HG03378 (cell line): ENCODE results near the gene H2BK1.
A peak's percentile ranks its signal among the peaks of the same experiment; 100 is the strongest.

Experiments
- ATAC-seq: cut with Tn5 transposase; IDR thresholded peaks from one replicate; pipeline ENCODE4 v1.9.1; 2021; ENCODE audit warnings: mild to moderate bottlenecking, moderate library complexity; ENCODE audit not compliant: unreplicated experiment

The H2BK1 gene

DNA sequence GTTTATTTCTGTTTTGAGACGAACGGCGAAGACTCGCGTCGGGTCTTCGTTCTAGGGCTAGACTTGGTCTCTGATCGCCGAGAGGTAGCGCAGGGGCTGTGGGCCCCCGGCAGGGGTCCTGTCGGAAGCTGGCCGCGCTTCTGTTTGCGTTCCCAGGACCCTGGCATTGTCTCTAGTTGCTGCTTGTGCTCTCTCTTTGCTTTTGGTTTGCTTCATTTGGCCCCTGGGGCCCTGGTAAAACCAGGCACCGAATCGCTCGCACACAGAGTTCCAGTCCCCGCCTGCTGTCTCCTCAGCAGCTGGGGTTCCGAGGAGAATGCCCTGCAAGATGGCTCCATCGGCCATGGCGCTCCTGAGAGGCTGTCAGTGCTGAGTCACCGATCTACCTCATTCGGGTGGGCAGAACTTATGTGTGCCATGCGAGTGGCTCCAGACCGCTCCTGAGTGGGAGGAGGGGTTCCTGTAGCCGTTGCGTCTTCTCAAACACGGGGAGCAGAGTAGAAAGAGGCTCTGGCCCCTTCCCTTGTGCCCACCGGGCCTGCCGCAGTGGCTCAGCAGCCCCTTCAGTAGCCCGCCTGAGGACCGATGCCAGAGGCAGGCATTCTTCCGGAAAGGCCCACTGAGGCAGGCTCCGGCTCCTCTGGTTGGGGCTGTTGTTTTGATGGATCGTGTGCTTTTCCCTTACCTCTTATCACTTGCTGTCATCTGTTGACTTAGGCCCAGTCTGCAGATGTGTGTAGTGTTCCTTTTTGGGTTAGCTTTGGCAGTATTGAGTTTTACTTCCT lies 22.8 kb upstream of the H2BK1 start:
- ATAC-seq: peak; percentile 45

DNA sequence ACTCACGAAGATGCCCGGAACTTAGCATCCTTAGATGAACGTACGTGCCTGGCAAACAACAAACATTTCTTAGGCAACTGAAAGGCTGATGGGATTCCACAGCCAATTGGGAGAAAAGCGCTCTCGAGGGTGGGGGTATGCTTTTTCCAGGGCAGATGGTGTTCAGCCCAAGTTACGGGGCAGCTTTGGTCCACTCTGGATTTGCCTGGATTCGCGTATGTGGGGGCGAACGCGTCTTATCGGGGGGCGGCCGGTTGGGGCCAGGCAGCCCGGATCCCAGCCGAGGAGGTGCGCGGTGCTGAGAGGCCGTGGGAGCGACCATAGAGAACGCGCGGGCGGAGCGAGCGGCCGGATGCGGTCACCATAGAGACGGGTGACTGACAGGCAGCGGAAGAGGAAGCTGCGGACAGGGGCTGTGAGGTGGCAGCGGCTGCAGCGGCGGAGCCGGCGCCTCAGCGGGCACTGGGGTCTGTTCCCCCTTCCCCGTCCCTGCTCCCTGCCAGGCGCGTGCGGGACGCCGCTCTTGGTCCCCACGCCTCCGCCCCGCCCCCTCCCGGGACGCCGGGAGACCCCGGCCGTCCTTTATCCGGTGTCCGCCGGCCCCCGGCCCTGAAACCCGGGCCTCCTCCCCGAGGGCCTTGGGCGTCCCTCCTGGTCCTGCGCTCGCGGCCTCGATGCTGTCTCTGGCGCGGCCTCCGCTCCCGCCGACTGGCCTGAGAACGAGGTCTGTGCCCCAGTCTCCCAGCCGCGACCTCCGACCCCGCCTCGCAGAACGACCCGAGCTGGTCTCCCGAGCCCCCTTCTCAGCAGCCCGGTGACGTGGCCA lies 22.0 kb upstream of the H2BK1 start, which contains the start of gene CHPF2:
TSS of gene CHPF2 (plus strand) at position 393 of the 826 bp plus-strand sequence. CDS start 1,529 bp downstream, outside the sequence.
- ATAC-seq: peak; percentile 86

DNA sequence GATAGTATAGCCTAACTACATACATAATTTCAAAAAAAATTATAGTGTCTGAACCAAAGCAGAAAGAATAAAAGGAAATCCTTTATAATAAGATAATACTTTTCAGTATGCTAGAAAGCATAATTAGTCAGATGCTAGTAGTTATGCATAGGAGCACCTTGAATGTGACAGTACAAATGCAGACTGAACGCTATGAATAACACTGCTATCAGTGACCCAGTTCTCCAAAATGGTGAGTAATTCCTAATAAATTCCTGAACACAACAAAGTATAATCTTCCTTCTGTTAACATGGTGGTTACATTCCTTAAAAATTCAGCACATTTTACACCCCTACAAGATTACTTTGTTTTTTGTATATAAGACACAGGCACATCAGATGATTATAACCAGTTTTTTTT lies 20.8 kb upstream of the H2BK1 start:
- ATAC-seq: no peak

DNA sequence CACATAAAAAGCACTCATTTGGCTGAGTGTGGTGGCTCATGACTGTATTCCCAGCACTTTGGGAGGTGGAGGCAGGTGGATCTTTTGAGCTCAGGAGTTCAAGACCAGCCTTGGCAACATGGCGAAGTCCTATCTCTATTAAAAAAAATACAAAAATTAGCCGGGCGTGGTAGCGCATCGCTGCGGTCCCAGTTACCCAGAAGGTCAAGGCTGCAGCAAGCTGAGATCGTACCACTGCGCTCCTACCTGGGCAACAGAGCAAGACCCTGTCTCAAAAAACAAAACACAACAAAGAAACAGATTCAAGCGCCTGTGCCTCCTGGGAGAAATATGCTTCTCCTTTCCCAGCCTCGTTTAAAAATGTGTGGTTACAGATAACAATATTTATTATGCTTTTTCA lies 19.0 kb upstream of the H2BK1 start:
- ATAC-seq: no peak

DNA sequence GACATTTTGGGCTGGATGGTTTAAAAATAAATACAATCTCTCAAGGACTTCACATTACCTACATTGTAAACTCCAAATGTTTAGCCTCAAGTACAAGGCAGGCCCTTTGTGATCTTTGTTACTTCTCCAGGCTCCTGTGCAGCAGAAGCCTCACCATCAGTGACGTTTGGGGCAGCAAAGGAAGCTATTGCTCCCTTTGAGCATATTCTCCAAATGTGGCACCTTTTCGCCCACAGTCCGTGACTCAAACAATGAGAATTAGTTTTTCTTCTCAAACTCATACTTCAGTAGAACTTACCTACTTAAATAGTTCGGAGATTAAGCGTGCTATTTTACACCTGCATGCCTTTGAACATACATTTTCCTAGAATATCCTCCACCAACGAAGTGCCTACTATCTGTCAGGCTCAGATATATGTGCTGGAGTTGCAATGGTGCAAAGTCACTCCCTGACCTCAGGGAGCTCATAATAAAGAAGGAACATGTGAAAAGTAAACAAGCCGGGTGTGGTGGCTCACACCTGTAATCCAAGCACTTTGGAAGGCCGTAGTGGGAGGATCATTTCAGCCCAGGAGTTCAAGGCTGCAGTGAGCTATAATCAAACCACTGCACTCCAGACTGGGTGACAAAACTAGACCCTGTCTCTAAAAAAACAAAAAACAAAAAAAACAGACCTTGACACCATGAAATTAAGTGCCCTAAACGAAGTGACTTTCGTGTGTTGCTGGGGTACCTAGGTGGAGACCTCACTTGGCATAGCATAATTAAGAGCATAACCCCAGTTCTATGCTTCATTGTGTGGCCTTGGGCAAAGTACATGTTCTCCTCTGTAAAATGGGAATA lies 18.0 kb upstream of the H2BK1 start:
- no peak for ATAC-seq

DNA sequence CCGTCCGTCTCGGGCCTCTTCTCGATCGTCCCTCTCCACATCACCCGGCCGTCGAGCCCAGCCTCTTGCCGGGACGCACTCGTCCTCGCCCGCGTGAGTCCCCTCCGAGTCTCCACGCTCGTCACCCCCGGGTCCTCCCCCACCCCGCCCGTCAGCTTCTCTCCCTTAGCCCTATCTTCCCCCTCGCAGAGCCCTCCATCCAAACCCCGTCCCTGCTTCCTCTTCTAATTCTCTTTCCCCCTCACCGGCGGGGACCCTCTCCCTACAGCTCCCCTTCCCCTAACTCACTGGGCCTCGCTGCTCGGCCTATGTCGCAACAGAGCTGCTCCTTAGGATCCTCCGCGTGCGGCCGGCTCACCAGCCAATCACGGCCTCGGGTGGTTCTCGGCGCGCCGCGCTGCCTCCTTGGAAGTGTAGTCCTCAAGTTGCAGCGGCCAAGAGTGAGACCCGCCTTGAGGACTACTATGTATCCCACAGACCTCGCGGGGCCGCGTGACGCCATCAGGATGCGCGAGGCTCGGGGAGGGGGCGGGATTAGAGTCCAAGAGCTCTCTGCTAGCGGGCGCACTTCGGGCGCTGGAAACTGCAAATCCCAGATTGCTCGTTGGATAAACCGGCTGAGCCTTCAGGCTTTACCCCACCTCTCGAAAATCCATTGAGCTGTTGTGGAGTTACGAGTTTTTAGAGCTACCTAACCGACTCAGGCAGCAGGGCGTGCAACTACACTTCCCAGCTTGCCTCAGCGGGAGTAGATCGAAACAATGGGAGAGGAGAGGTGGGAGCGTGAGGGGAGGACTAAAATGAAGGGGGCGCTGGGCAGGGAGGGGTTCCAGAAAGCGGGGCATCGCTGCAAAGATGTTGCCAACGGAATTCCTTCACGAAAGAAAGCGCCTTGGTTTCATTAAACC lies 16.8 kb upstream of the H2BK1 start, which contains the start of gene ABCF2:
TSS of gene ABCF2 (minus strand) at position 331 of the 908 bp plus-strand sequence. CDS start 747 bp downstream, outside the sequence.
- peak; percentile 98 for ATAC-seq

DNA sequence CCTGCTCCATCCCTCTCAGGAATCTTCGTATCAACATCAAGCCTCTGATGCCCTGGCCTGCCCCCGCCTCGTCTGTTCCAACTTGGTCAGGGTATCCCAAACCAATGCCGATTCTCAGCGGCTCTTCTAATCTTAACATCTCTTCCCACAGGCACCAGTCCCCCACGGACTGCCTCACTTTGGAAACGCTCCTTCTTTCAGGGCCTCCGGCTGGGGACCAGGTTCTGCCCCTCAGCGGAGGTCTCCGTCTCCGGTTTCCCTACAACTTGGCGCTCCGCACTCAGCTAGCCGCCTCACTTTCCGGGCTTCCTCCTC lies 16.2 kb upstream of the H2BK1 start:
- no peak for ATAC-seq

DNA sequence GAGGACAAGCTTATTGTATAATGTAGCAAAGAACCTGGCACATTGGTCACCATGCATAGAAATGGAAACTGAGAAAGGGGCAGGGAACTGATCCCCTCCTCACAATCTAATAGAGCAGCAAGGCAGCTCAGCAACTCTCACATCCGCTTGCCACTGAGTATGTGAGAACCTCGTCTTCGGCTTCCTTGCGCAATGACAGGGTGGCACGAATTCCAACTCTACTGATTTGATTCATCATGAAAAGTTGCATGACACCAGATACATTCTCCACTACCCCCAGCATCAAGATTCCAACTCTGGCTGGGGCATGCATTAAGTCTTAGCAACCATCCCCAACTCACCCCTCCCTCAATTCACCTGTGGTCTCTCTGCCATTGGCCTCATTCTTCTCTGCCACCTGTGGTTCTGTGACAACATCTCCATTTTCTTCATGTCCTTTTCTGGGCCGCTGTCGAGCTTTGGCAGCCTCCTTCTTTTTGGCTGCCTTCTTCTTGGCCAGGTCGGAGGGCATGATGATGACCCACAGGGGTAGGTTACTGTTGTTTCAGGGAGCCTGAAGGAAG lies 15.7 kb upstream of the H2BK1 start:
- no peak for ATAC-seq

DNA sequence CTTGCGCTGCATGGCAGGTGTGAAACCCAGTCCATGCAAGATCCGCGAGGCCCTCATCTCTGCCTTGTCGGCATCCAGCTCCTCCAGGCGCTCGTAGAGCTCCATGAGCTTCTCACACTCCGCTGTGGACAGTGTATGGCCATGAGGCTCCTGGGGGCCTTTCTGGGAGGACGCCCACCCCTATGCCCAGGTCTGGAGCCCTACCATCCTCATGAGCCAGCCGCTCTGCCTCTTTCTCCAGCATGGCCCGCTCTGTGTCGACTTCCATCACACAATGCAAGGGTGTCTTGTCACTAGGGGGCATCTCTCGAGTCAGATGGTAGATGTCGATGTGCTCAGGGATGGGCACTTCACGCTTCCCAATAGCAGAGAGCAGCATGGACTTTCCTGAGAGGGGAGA lies 13.4 kb upstream of the H2BK1 start:
- no peak for ATAC-seq

DNA sequence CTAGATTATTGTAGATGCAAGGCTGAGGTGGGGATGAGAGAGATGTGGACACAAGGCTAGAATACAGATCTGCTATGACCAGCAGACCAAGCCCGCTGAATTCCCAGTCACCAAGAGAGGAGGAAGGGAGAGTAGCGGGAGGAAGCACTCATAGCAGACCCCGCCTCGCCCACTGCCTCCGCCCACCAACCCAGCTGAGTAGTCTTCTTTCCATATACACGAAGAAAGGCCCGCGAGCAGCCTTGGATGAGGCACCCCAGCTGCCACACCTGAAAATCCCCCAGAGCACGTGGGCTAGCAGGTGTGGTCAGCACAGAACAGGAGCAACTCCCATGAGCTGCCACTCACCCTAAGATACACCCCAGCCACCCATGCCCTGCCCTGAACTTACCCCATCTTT lies 7.9 kb upstream of the H2BK1 start:
- ATAC-seq: no peak

DNA sequence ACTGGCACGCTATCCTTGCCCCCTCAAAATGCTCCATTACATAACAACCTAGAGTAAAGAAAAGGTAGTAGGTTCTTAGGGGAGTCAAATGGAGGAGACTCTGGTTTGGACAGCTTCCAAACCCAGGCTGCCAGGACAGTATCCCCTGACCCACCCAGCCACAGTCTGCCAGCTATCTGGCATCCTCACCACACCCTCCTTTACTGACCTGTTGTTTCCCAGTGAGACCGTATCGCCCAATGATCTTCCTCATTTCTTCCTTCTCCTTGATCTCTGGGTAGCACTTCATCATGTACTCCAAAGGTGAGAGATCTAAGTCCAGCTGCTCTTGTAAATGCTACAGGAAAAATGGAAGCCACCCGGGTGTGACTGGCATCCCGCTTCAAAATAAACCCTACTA lies 5.1 kb upstream of the H2BK1 start:
- ATAC-seq: no peak

DNA sequence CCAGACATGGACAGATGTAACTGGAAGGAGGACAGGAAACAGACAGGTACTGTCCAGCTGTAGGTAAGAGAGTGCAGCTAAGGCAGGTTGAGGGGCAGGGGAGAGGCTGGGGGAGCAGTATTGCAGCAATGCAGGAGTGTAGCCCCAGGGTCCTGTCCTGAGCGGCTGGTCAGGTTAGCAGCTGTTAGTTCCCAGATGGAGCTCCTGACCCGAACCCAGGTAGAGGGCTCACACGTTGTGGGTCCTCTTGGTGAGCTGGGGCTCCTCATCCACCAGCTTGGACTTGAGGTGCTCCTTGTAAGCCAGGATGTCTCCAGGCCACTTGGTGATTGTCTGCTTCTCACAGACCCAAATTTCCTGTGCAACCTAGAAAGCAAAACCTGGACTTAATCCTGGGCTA lies 3.5 kb upstream of the H2BK1 start:
- ATAC-seq: no peak

DNA sequence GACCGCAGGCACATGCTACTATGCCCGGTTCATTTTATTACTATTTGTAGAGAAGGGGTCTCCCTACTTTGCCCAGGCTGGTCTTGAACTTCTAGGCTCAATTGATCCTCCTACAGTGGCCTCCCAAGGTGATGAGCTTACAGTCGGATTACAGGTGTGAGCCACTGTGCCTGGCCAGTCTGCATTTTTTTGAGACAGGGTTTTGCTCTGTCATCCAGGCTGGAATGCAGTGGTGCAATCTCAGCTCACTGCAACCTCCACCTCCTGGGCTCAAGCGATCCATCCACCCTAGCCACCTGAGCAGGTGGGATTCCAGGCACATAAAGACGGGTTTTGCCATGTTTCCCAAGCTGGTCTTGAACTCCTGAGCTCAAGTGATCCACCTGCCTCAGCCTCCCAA lies 2.3 kb upstream of the H2BK1 start:
- no peak for ATAC-seq

DNA sequence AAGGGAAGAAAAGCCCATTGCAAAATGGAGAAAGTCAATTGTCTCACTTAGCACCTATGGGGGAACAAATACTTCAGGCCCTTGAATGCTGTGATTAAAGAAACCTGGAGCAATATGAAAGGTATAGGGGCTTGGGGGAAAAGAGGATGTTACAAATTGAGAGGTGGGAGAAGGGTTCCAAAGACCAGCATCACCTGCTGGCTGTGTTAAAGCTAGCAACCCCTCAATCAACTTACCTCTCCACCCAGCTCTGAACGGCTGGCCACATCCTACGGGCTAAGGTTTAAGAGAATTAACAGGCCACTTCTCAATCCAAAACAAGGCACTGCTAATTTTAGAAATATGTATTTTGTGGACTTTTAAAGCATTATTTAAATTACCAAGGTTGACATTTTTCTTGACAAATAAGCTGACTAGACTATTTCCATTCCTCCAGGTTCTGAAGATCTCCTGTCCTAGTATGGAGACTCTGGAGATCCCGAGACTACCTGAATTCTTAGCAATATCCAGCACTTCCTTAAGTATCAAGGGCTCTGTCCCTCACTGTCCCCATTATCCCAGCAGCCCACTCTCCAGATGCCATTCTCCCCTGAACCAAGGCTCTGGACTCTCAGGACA lies 976 bp upstream of the H2BK1 start:
- ATAC-seq: no peak

DNA sequence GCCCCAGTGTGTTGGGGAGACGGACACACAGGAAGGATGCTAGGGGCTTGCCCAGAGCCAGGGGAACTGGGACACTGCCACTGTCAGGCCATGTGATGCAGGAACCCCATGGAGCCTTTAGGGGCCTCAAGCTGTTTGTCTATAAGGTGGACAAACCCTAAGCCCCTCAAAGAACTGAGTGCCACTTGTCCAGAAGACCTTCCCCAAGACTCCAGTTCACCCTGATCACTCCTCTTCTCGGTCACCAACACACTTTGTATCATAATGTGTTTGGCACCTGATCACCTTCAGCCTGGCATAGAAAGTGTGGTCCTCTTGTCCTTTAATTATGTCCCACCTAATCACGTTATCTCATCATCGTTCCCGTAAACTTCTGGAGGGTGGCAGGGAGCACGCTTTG lies 700 bp downstream of the H2BK1 start:
- ATAC-seq: no peak

DNA sequence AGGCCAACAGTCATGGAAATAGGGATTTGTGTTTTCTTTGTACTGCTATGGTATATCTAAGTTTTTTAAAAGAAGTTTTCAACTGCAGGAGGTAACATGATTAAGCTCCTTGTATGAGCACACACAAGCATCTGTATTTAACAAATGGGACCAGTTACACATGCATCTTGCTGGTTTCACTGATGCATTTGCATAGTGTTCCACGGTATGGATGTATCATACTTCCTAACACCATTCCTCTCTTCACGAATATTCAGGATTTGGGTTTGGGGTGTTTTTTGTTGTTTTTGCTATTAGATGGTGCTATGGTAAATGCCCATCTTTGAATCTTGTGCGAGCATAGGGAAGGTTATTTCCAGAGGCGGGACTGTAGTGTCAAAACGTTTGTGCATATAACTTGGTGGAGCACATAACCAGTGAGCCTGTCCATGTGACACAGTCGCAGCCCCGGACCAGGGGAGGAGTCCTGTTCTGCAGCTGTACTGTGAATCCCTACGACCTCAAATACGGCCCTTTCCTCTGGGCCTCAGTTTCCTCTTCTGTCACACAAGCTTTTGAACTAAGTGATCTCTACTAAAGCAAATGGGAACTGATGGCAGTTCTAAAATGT lies 1.9 kb downstream of the H2BK1 start:
- no peak for ATAC-seq

DNA sequence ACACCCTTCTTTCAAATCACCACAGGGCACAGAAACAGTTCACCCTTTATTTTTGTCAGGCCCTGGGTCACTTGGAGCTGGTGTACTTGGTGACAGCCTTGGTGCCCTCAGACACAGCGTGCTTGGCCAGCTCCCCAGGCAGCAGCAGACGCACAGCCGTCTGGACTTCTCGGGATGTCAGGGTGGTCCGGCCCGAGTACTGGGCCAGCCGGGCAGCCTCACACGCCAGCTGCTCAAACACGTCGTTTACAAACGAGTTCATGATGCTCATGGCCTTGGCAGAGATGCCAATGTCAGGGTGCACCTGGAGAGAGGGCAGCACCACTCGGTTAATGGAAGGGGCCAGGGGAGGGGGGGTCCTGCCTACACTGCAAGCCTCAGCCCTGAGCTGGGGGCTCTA lies 2.5 kb downstream of the H2BK1 start:
- no peak for ATAC-seq

DNA sequence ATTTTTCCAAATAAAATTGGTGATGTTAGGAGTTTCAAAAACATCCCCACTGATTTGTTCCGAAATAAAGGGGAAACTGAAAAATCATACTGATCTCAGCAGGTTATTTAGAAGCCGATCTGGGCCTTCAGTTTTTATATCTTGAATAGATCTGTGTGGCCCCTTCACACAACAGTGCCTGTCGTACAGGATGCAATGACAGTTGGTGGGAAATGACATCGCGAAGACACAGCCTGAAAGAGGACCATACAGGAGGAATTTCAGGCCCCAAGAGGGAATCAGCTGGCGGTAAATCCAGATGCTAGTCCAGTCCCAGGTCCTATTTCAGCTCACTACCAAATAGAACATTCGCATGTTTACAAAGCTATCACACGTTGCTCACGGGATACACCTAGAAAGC lies 3.0 kb downstream of the H2BK1 start:
- no peak for ATAC-seq

DNA sequence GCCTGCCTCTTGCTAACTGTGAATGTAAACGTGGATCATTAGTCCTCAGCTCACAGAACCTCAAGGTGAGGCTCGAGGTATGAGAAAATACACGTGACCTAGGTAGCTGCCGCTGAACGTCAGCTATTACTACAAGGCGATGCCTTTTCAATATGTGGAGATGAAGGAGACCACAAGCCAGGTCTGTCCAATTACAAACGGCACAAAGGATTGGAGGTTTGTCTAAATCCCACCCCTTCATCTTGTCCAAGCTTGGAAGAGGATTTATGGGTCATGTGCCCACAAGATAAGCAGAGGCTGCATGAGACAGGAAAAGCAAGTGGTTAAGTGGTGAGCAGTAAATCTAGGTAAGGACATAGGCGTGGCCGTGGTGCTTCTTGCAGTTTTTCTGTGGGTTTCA lies 3.4 kb downstream of the H2BK1 start:
- ATAC-seq: no peak
